A549 (cell line): Measurements from ENCODE around the gene NADK2.

Experiments used
- CTCF ChIP-seq: fragments of >200 bp; sonication (Bioruptor Twin); formaldehyde crosslinking; IDR thresholded peaks from 3 replicates; pipeline ENCODE4 v1.5.1; 2016
- EP300 ChIP-seq, 2 experiments: fragments of >200 bp; sonication (Bioruptor Twin); formaldehyde crosslinking; IDR thresholded peaks; 2 replicates in 1 of 2; 3 replicates in 1 of 2; pipeline ENCODE4 v1.6.1; 2016 to 2017
- FOSB ChIP-seq: fragments of 250-450 bp; sonication (Bioruptor Pico); IDR thresholded peaks from 2 replicates; pipeline ENCODE4 v1.5.0; 2020; ENCODE audit warnings: mild to moderate bottlenecking, moderate library complexity
- FOSL2 ChIP-seq, 2 experiments: fragments of 450-650 bp in 1 of 2; fragments of >200 bp in 1 of 2; sonication (Bioruptor Twin) in 1 of 2; formaldehyde crosslinking; IDR thresholded peaks; 2 replicates each; pipeline versions ENCODE4 v1.5.0 to v1.6.1; 2016 to 2020; ENCODE audit warnings: mild to moderate bottlenecking in 1 of 2, moderate library complexity in 1 of 2
- GATA3 ChIP-seq: IDR thresholded peaks from 2 replicates; pipeline ENCODE4 v1.6.1; 2012; ENCODE audit warnings: borderline replicate concordance
- HOXA7 ChIP-seq: fragments of 250-450 bp; sonication (Bioruptor Pico); IDR thresholded peaks from 2 replicates; pipeline ENCODE4 v1.5.0; 2020; ENCODE audit warnings: mild to moderate bottlenecking, moderate library complexity
- MAFK ChIP-seq: fragments of 450-650 bp; IDR thresholded peaks from 2 replicates; pipeline ENCODE4 v1.6.1; 2014; ENCODE audit not compliant: partially characterized antibody
- POLR2A ChIP-seq: IDR thresholded peaks from 2 replicates; pipeline ENCODE4 v1.6.1; 2012; ENCODE audit warnings: mild to moderate bottlenecking, low read length
- POLR2AphosphoS2 ChIP-seq: conservative IDR thresholded peaks from 2 replicates; pipeline ENCODE4 v1.6.1; 2012; ENCODE audit warnings: low read length, improper control_type of control experiment, inconsistent platforms
- REST ChIP-seq: fragments of 200-600 bp; sonication (generic); IDR thresholded peaks from 2 replicates; pipeline ENCODE4 v1.6.1; 2016; ENCODE audit warnings: antibody characterized with exemption, mild to moderate bottlenecking, moderate library complexity
- SMC3 ChIP-seq: fragments of >200 bp; sonication (Bioruptor Twin); formaldehyde crosslinking; IDR thresholded peaks from 3 replicates; pipeline ENCODE4 v1.6.1; 2018; ENCODE audit warnings: inconsistent platforms
- ZFP36 ChIP-seq: fragments of 450-650 bp; IDR thresholded peaks from 2 replicates; pipeline ENCODE4 v1.6.1; 2014; ENCODE audit warnings: borderline replicate concordance; ENCODE audit not compliant: partially characterized antibody

- no peak for TF ChIP-seq ZFP36
- no peak for TF ChIP-seq CTCF
- TF ChIP-seq EP300 (IDR thresholded peaks at IDR 0.05), result no peak
- TF ChIP-seq FOSL2 (IDR thresholded peaks at IDR 0.05), result no peak
- TF ChIP-seq FOSL2 (CRISPR knock-in tag; IDR thresholded peaks at IDR 0.05), result no peak
- no peak for TF ChIP-seq GATA3
- no peak for TF ChIP-seq FOSB (CRISPR knock-in tag)
- TF ChIP-seq POLR2AphosphoS2, result no peak
- TF ChIP-seq POLR2A, result no peak
- no peak for TF ChIP-seq SMC3
- TF ChIP-seq HOXA7 (CRISPR knock-in tag), result no peak
- no peak for TF ChIP-seq MAFK
- no peak for TF ChIP-seq REST
These were observed 88.0 kb downstream of the NADK2 start for GRCh38 chr5:36153726-36154125.
